ENCODE data around the gene NHS. TPM values are rescaled to one million over a fixed set of nuclear protein-coding genes. Genes with fewer than 3 reads are reported as not detected.

The NHS gene
- total RNA-seq, 1 experiment from 2014 or later = 5.4 TPM

- no peak for DNase-seq (ENCODE audit: low read depth)
Measured at GRCh38 chrX:17616936-17617335, 241.9 kb downstream of the NHS start.

GRCh38 chrX:17617806-17618205 is 242.8 kb downstream of the NHS start:
- no peak for DNase-seq (ENCODE audit: low read depth)

GRCh38 chrX:17621566-17622270 is 246.7 kb downstream of the NHS start:
- DNase-seq (ENCODE audit: low read depth) = peak; percentile 56

- DNase-seq (ENCODE audit: low read depth) = no peak
Measured at GRCh38 chrX:17622331-17622730, 247.3 kb downstream of the NHS start.

- no peak for DNase-seq (ENCODE audit: low read depth)
Measured at GRCh38 chrX:17623750-17624149, 248.8 kb downstream of the NHS start.

- no peak for DNase-seq (ENCODE audit: low read depth)
Measured at GRCh38 chrX:17627026-17627425, 252.0 kb downstream of the NHS start.

GRCh38 chrX:17628976-17629375 is 254.0 kb downstream of the NHS start:
- DNase-seq (ENCODE audit: low read depth) = no peak

GRCh38 chrX:17629519-17629918 is 254.5 kb downstream of the NHS start:
- no peak for DNase-seq (ENCODE audit: low read depth)

GRCh38 chrX:17631647-17632046 is 256.6 kb downstream of the NHS start:
- no peak for DNase-seq (ENCODE audit: low read depth)

GRCh38 chrX:17632942-17633341 is 257.9 kb downstream of the NHS start:
- peak; percentile 65 for DNase-seq (ENCODE audit: low read depth)

- no peak for DNase-seq (ENCODE audit: low read depth)
Measured at GRCh38 chrX:17633546-17633945, 258.5 kb downstream of the NHS start.

GRCh38 chrX:17634542-17635207 is 259.7 kb downstream of the NHS start:
- DNase-seq (ENCODE audit: low read depth) = no peak

GRCh38 chrX:17635231-17635630 is 260.2 kb downstream of the NHS start:
- no peak for DNase-seq (ENCODE audit: low read depth)

- DNase-seq (ENCODE audit: low read depth) = no peak
Measured at GRCh38 chrX:17637235-17637634, 262.2 kb downstream of the NHS start.

- DNase-seq (ENCODE audit: low read depth) = no peak
Measured at GRCh38 chrX:17638731-17639130, 263.7 kb downstream of the NHS start.

GRCh38 chrX:17642891-17643290 is 267.9 kb downstream of the NHS start:
- DNase-seq (ENCODE audit: low read depth) = no peak

GRCh38 chrX:17643528-17643927 is 268.5 kb downstream of the NHS start:
- DNase-seq (ENCODE audit: low read depth) = no peak

GRCh38 chrX:17644001-17644400 is 269.0 kb downstream of the NHS start:
- no peak for DNase-seq (ENCODE audit: low read depth)

GRCh38 chrX:17654116-17654515 is 279.1 kb downstream of the NHS start:
- no peak for DNase-seq (ENCODE audit: low read depth)

GRCh38 chrX:17655211-17656034 is 280.4 kb downstream of the NHS start:
- DNase-seq (ENCODE audit: low read depth) = no peak

- DNase-seq (ENCODE audit: low read depth) = no peak
Measured at GRCh38 chrX:17656035-17656418, 281.0 kb downstream of the NHS start.

- DNase-seq (ENCODE audit: low read depth) = no peak
Measured at GRCh38 chrX:17656556-17656955, 281.6 kb downstream of the NHS start.

All from HT1080 (cell line).